Mesendoderm (in vitro differentiated cells): Measurements from ENCODE around the gene CNTN4.

Source experiments
- DNase-seq: peaks from one replicate; pipeline ENCODE4 v3.0.0; 2013
- H2AK5ac ChIP-seq: 2 replicates; pipeline ENCODE4 v1.6.1; 2013; ENCODE audit warnings: low read length, inconsistent platforms
- H2BK120ac ChIP-seq: 2 replicates; pipeline ENCODE4 v1.6.1; 2013; ENCODE audit warnings: low read depth, mild to moderate bottlenecking, low read length, moderate library complexity, mixed read lengths
- H2BK15ac ChIP-seq: replicated peaks from 2 replicates; pipeline ENCODE4 v1.6.1; 2013; ENCODE audit warnings: low read depth, mild to moderate bottlenecking, moderate library complexity
- H2BK5ac ChIP-seq: 2 replicates; pipeline ENCODE4 v1.6.1; 2013; ENCODE audit warnings: low read length, inconsistent platforms
- H3K18ac ChIP-seq: 2 replicates; pipeline ENCODE4 v1.6.1; 2013; ENCODE audit warnings: mild to moderate bottlenecking, low read length, mixed read lengths
- H3K23ac ChIP-seq: one replicate; pipeline ENCODE4 v1.6.1; 2013; ENCODE audit warnings: low read length
- H3K27ac ChIP-seq: 2 replicates; pipeline ENCODE4 v1.5.1; 2013; ENCODE audit warnings: low read depth, mild to moderate bottlenecking, inconsistent platforms, low read length, moderate library complexity
- H3K27me3 ChIP-seq: 2 replicates; pipeline ENCODE4 v1.6.1; 2013; ENCODE audit warnings: low read length, control low read depth, mild to moderate bottlenecking, inconsistent platforms; ENCODE audit not compliant: insufficient read depth, poor library complexity
- H3K36me3 ChIP-seq: 2 replicates; pipeline ENCODE4 v1.6.1; 2013; ENCODE audit warnings: low read length, inconsistent platforms; ENCODE audit not compliant: control insufficient read depth, insufficient read depth
- H3K4ac ChIP-seq: one replicate; pipeline ENCODE4 v1.6.1; 2013; ENCODE audit warnings: low read depth, mild to moderate bottlenecking, low read length, moderate library complexity
- H3K4me1 ChIP-seq: 2 replicates; pipeline ENCODE4 v1.6.1; 2013; ENCODE audit warnings: low read depth, low read length, inconsistent platforms; ENCODE audit not compliant: control insufficient read depth
- H3K4me2 ChIP-seq: 2 replicates; pipeline ENCODE4 v1.6.1; 2013; ENCODE audit warnings: low read length
- H3K4me3 ChIP-seq: 2 replicates; pipeline ENCODE4 v1.5.1; 2013; ENCODE audit warnings: mild to moderate bottlenecking, low read length
- H3K56ac ChIP-seq: one replicate; pipeline ENCODE4 v1.6.1; 2013; ENCODE audit warnings: low read length
- H3K79me1 ChIP-seq: 2 replicates; pipeline ENCODE4 v1.6.1; 2013; ENCODE audit warnings: low read length, inconsistent platforms
- H3K79me2 ChIP-seq: 2 replicates; pipeline ENCODE4 v1.6.1; 2013; ENCODE audit warnings: mild to moderate bottlenecking, low read length; ENCODE audit not compliant: control insufficient read depth, insufficient read depth
- H3K9ac ChIP-seq: 2 replicates; pipeline ENCODE4 v1.6.1; 2013; ENCODE audit warnings: low read length, inconsistent platforms
- H4K5ac ChIP-seq: one replicate; pipeline ENCODE4 v1.6.1; 2013; ENCODE audit warnings: low read length
- H4K8ac ChIP-seq: one replicate; pipeline ENCODE4 v1.6.1; 2013; ENCODE audit warnings: low read depth, mild to moderate bottlenecking, control low read depth, low read length, moderate library complexity
- WGBS: extraction: QIAGEN DNeasy Blood & Tissue Kit; methylation state at CpG from one replicate; pipeline ENCODE4 v1.1.7; 2013; ENCODE audit warnings: low lambda C conversion rate, missing lambda C conversion rate; ENCODE audit not compliant: insufficient coverage; ENCODE audit errors: extremely low coverage; 5-methylcytosine and 5-hydroxymethylcytosine counted together

Gene CNTN4

GRCh38 chr3:2823437-2824211 lies 725.0 kb downstream of the CNTN4 start:
- DNase-seq: no peak
- no peak overlapping the region for H3K9ac ChIP-seq
- H3K79me2 ChIP-seq: no peaks in the 10 kb centered on the region
- H2AK5ac ChIP-seq: no peak overlapping the region
- no CpG with 5 or more reads among the region's 8 CpGs for WGBS
- H3K56ac ChIP-seq: no peak overlapping the region
- no peaks in the 10 kb centered on the region for H3K27me3 ChIP-seq
- no peak overlapping the region for H2BK120ac ChIP-seq
- no peak overlapping the region for H2BK5ac ChIP-seq
- H2BK15ac ChIP-seq: no peak overlapping the region
- H3K23ac ChIP-seq: no peak overlapping the region
- H4K8ac ChIP-seq: no peak overlapping the region
- H4K5ac ChIP-seq: no peak overlapping the region
- H3K4me3 ChIP-seq: no peak overlapping the region
- no peak overlapping the region for H3K18ac ChIP-seq
- no peaks in the 10 kb centered on the region for H3K79me1 ChIP-seq
- H3K4ac ChIP-seq: no peak overlapping the region
- no peak overlapping the region for H3K4me2 ChIP-seq
- no peaks in the 10 kb centered on the region for H3K36me3 ChIP-seq
- no peak overlapping the region for H3K27ac ChIP-seq
- peaks cover 1% of the 10 kb centered on the region for H3K4me1 ChIP-seq

- no peak overlapping the region for H3K18ac ChIP-seq
- no peaks in the 10 kb centered on the region for H3K79me2 ChIP-seq
- no peak overlapping the region for H2AK5ac ChIP-seq
- H3K9ac ChIP-seq: no peak overlapping the region
- no peak overlapping the region for H3K56ac ChIP-seq
- H4K5ac ChIP-seq: no peak overlapping the region
- no CpG with 5 or more reads among the region's 4 CpGs for WGBS
- no peak overlapping the region for H2BK5ac ChIP-seq
- H3K23ac ChIP-seq: no peak overlapping the region
- H3K36me3 ChIP-seq: no peaks in the 10 kb centered on the region
- no peak overlapping the region for H3K4me3 ChIP-seq
- no peak overlapping the region for H2BK15ac ChIP-seq
- no peak overlapping the region for H3K4me2 ChIP-seq
- H3K27me3 ChIP-seq: no peaks in the 10 kb centered on the region
- peaks cover 1% of the 10 kb centered on the region for H3K4me1 ChIP-seq
- no peak overlapping the region for H3K27ac ChIP-seq
- H3K4ac ChIP-seq: no peak overlapping the region
- no peak for DNase-seq
- no peak overlapping the region for H4K8ac ChIP-seq
- no peak overlapping the region for H2BK120ac ChIP-seq
- H3K79me1 ChIP-seq: no peaks in the 10 kb centered on the region
Observed at GRCh38 chr3:2826036-2826435, 727.4 kb downstream of the CNTN4 start.

- Histone ChIP-seq H3K79me1 (no peaks in the 10 kb centered on the region), H4K8ac (no peak overlapping the region), H3K27ac (no peak overlapping the region), H3K4me1 (peaks cover 1% of the 10 kb centered on the region), H4K5ac (no peak overlapping the region), H3K56ac (no peak overlapping the region), H3K18ac (no peak overlapping the region), H2BK120ac (no peak overlapping the region), H3K4me2 (no peak overlapping the region), H3K4me3 (no peak overlapping the region), H3K79me2 (no peaks in the 10 kb centered on the region), H3K36me3 (no peaks in the 10 kb centered on the region), H2BK5ac (no peak overlapping the region), H2BK15ac (no peak overlapping the region), H3K23ac (no peak overlapping the region), H3K4ac (no peak overlapping the region), H2AK5ac (no peak overlapping the region), H3K27me3 (no peaks in the 10 kb centered on the region), H3K9ac (no peak overlapping the region)
- WGBS: no CpG with 5 or more reads among the region's 3 CpGs
- no peak for DNase-seq
Observed at GRCh38 chr3:2826453-2826852, 727.8 kb downstream of the CNTN4 start.

- no peak overlapping the region for H3K4me3 ChIP-seq
- peaks cover 3% of the 10 kb centered on the region for H3K4me1 ChIP-seq
- no peak overlapping the region for H3K4ac ChIP-seq
- no peaks in the 10 kb centered on the region for H3K79me1 ChIP-seq
- no peak overlapping the region for H2BK15ac ChIP-seq
- no CpG with 5 or more reads among the region's 6 CpGs for WGBS
- no peaks in the 10 kb centered on the region for H3K36me3 ChIP-seq
- no peak overlapping the region for H3K18ac ChIP-seq
- no peak overlapping the region for H4K8ac ChIP-seq
- no peak overlapping the region for H3K9ac ChIP-seq
- no peak overlapping the region for H2BK120ac ChIP-seq
- no peak overlapping the region for H2BK5ac ChIP-seq
- no peaks in the 10 kb centered on the region for H3K27me3 ChIP-seq
- no peak overlapping the region for H3K56ac ChIP-seq
- DNase-seq: no peak
- H2AK5ac ChIP-seq: no peak overlapping the region
- no peak overlapping the region for H3K27ac ChIP-seq
- no peak overlapping the region for H4K5ac ChIP-seq
- H3K23ac ChIP-seq: no peak overlapping the region
- H3K79me2 ChIP-seq: no peaks in the 10 kb centered on the region
- H3K4me2 ChIP-seq: no peak overlapping the region
Observed at GRCh38 chr3:2837239-2837638, 738.6 kb downstream of the CNTN4 start.

- H3K9ac ChIP-seq: no peak overlapping the region
- no peak overlapping the region for H2BK5ac ChIP-seq
- H3K36me3 ChIP-seq: no peaks in the 10 kb centered on the region
- H2BK15ac ChIP-seq: no peak overlapping the region
- H2BK120ac ChIP-seq: no peak overlapping the region
- H3K4me2 ChIP-seq: no peak overlapping the region
- H3K4me3 ChIP-seq: no peak overlapping the region
- no CpG with 5 or more reads among the region's 4 CpGs for WGBS
- H4K8ac ChIP-seq: no peak overlapping the region
- H3K4me1 ChIP-seq: peaks cover 3% of the 10 kb centered on the region
- no peak overlapping the region for H2AK5ac ChIP-seq
- H3K27me3 ChIP-seq: no peaks in the 10 kb centered on the region
- H3K18ac ChIP-seq: no peak overlapping the region
- no peak overlapping the region for H3K27ac ChIP-seq
- no peaks in the 10 kb centered on the region for H3K79me1 ChIP-seq
- no peak overlapping the region for H4K5ac ChIP-seq
- no peaks in the 10 kb centered on the region for H3K79me2 ChIP-seq
- H3K4ac ChIP-seq: no peak overlapping the region
- no peak overlapping the region for H3K23ac ChIP-seq
- no peak for DNase-seq
- H3K56ac ChIP-seq: no peak overlapping the region
Observed at GRCh38 chr3:2837910-2838309, 739.2 kb downstream of the CNTN4 start.
